OCI-LY1 (cell line): ENCODE measurements around the gene EPHA2.

Experiments
- H2AFZ ChIP-seq: fragments of 200-600 bp; sonication (generic), shearing (Covaris generic); 2 replicates; pipeline ENCODE4 v1.6.0; 2014; ENCODE audit warnings: antibody characterized with exemption, mild to moderate bottlenecking, low read length
- H3F3A ChIP-seq: fragments of 200-600 bp; sonication (generic), shearing (Covaris generic); 2 replicates; pipeline ENCODE4 v1.6.0; 2014; ENCODE audit warnings: mild to moderate bottlenecking, antibody characterized with exemption, low read length, moderate library complexity; ENCODE audit not compliant: insufficient read depth
- H3K27ac ChIP-seq: fragments of 200-600 bp; sonication (generic); 2 replicates; pipeline ENCODE4 v1.5.1; 2014; ENCODE audit warnings: low read length, mixed run types, mild to moderate bottlenecking, low read depth; ENCODE audit not compliant: poor library complexity, severe bottlenecking
- H3K27me3 ChIP-seq: fragments of 200-600 bp; sonication (generic); 2 replicates; pipeline ENCODE4 v1.6.0; 2014; ENCODE audit warnings: antibody characterized with exemption, mild to moderate bottlenecking, low read length, moderate library complexity; ENCODE audit not compliant: insufficient read depth
- H3K36me3 ChIP-seq: fragments of 200-600 bp; sonication (generic); 2 replicates; pipeline ENCODE4 v1.6.1; 2014; ENCODE audit warnings: mild to moderate bottlenecking, antibody characterized with exemption, low read length, moderate library complexity, mixed read lengths; ENCODE audit not compliant: insufficient read depth
- H3K4me1 ChIP-seq: fragments of 200-600 bp; sonication (generic); 2 replicates; pipeline ENCODE4 v1.5.1; 2014; ENCODE audit warnings: mild to moderate bottlenecking, low read length, moderate library complexity; ENCODE audit not compliant: insufficient read depth, severe bottlenecking
- H3K4me2 ChIP-seq: fragments of 200-600 bp; sonication (generic), shearing (Covaris generic); 2 replicates; pipeline ENCODE4 v1.6.1; 2014; ENCODE audit warnings: low read length
- H3K4me3 ChIP-seq: fragments of 200-600 bp; sonication (generic); 2 replicates; pipeline ENCODE4 v1.5.1; 2014; ENCODE audit warnings: low read length, low read depth, mild to moderate bottlenecking, mixed read lengths; ENCODE audit not compliant: poor library complexity, severe bottlenecking
- H3K79me2 ChIP-seq: fragments of 200-600 bp; shearing (Covaris generic); 2 replicates; pipeline ENCODE4 v1.6.1; 2016; ENCODE audit warnings: mixed run types, low read length, mixed read lengths; ENCODE audit not compliant: insufficient read depth
- H3K9ac ChIP-seq: fragments of 200-600 bp; sonication (generic), shearing (Covaris generic); 2 replicates; pipeline ENCODE4 v1.6.1; 2014; ENCODE audit warnings: mild to moderate bottlenecking, low read length, mixed read lengths
- H3K9me2 ChIP-seq: fragments of 200-600 bp; sonication (generic), shearing (Covaris generic); 2 replicates; pipeline ENCODE4 v1.6.1; 2014; ENCODE audit warnings: low read depth, mild to moderate bottlenecking, low read length, mixed read lengths
- H3K9me3 ChIP-seq: fragments of 200-600 bp; shearing (Covaris generic); 2 replicates; pipeline ENCODE4 v1.6.1; 2014; ENCODE audit warnings: low read length, mixed read lengths
- H4K20me1 ChIP-seq: fragments of 200-600 bp; sonication (generic), shearing (Covaris generic); 2 replicates; pipeline ENCODE4 v1.6.0; 2016; ENCODE audit warnings: mild to moderate bottlenecking, low read length; ENCODE audit not compliant: insufficient read depth
- CTCF ChIP-seq: fragments of 200-600 bp; sonication (generic), shearing (Covaris generic); IDR thresholded peaks from 2 replicates; pipeline ENCODE4 v1.5.1; 2017; ENCODE audit warnings: mild to moderate bottlenecking, antibody characterized with exemption, low read length, moderate library complexity, mixed read lengths
- EZH2 ChIP-seq: fragments of 200-600 bp; sonication (generic), shearing (Covaris generic); IDR thresholded peaks from 2 replicates; pipeline ENCODE4 v1.8.0; 2017; ENCODE audit warnings: borderline replicate concordance, mixed run types, mild to moderate bottlenecking, antibody characterized with exemption, low read length, moderate library complexity, mixed read lengths

EPHA2 gene

GRCh38 chr1:16187748-16188401 lies 32.0 kb upstream of the EPHA2 start:
- Histone ChIP-seq H3K36me3 (no peaks in the 10 kb centered on the region), H3K9ac (no peak overlapping the region), H3K9me3 (no peaks in the 10 kb centered on the region), H3F3A (no peaks in the 10 kb centered on the region), H3K4me3 (no peak overlapping the region), H3K79me2 (no peaks in the 10 kb centered on the region), H4K20me1 (no peaks in the 10 kb centered on the region), H3K27me3 (peaks cover 6% of the 10 kb centered on the region), H3K9me2 (no peaks in the 10 kb centered on the region), H3K4me2 (no peak overlapping the region), H3K4me1 (no peaks in the 10 kb centered on the region), H3K27ac (no peak overlapping the region), H2AFZ (no peak overlapping the region)
- peak; percentile 99 for TF ChIP-seq CTCF
- no peak for TF ChIP-seq EZH2

GRCh38 chr1:16186655-16187235 lies 30.9 kb upstream of the EPHA2 start:
- Histone ChIP-seq H3K9me2 (no peaks in the 10 kb centered on the region), H3K79me2 (no peaks in the 10 kb centered on the region), H3K4me1 (no peaks in the 10 kb centered on the region), H3F3A (no peaks in the 10 kb centered on the region), H3K27me3 (peaks cover 6% of the 10 kb centered on the region), H2AFZ (no peak overlapping the region), H4K20me1 (no peaks in the 10 kb centered on the region), H3K9me3 (no peaks in the 10 kb centered on the region), H3K4me3 (no peak overlapping the region), H3K27ac (no peak overlapping the region), H3K36me3 (no peaks in the 10 kb centered on the region), H3K4me2 (no peak overlapping the region), H3K9ac (no peak overlapping the region)
- no peak for TF ChIP-seq CTCF
- TF ChIP-seq EZH2: no peak

GRCh38 chr1:16184557-16185303 lies 28.9 kb upstream of the EPHA2 start:
- Histone ChIP-seq H3K79me2 (no peaks in the 10 kb centered on the region), H3F3A (no peaks in the 10 kb centered on the region), H3K9ac (no peak overlapping the region), H3K9me2 (no peaks in the 10 kb centered on the region), H4K20me1 (no peaks in the 10 kb centered on the region), H3K4me3 (no peak overlapping the region), H3K4me2 (no peak overlapping the region), H2AFZ (no peak overlapping the region), H3K27me3 (peaks cover 6% of the 10 kb centered on the region), H3K36me3 (no peaks in the 10 kb centered on the region), H3K4me1 (no peaks in the 10 kb centered on the region), H3K27ac (no peak overlapping the region), H3K9me3 (no peaks in the 10 kb centered on the region)
- TF ChIP-seq EZH2 (no peak), CTCF (no peak)
